ENCODE data around the gene DPT.

DPT gene

GRCh38 chr1:168697356-168698126 is 31.5 kb downstream of the DPT start:
- no peak for DNase-seq

GRCh38 chr1:168696125-168696760 is 32.8 kb downstream of the DPT start:
- no peak for DNase-seq

- no peak for DNase-seq
Observed at GRCh38 chr1:168693872-168694238, 35.2 kb downstream of the DPT start.

GRCh38 chr1:168693197-168693871 is 35.7 kb downstream of the DPT start:
- DNase-seq = no peak

- no peak for DNase-seq
Observed at GRCh38 chr1:168692472-168692871, 36.5 kb downstream of the DPT start.

- no peak for DNase-seq
Observed at GRCh38 chr1:168691541-168691940, 37.5 kb downstream of the DPT start.

GRCh38 chr1:168689726-168690602 is 39.0 kb downstream of the DPT start:
- DNase-seq = no peak

- DNase-seq = no peak
Observed at GRCh38 chr1:168689327-168689657, 39.7 kb downstream of the DPT start.

- no peak for DNase-seq
Observed at GRCh38 chr1:168688644-168689326, 40.2 kb downstream of the DPT start.

- no peak for DNase-seq
Observed at GRCh38 chr1:168687816-168688215, 41.2 kb downstream of the DPT start.

- no peak for DNase-seq
Observed at GRCh38 chr1:168686666-168687065, 42.3 kb downstream of the DPT start.

GRCh38 chr1:168683871-168684270 is 45.1 kb downstream of the DPT start:
- no peak for DNase-seq

- no peak for DNase-seq
Observed at GRCh38 chr1:168676861-168677260, 52.1 kb downstream of the DPT start.

- DNase-seq = no peak
Observed at GRCh38 chr1:168676029-168676812, 52.8 kb downstream of the DPT start.

- DNase-seq = no peak
Observed at GRCh38 chr1:168673974-168674683, 54.9 kb downstream of the DPT start.

- no peak for DNase-seq
Observed at GRCh38 chr1:168672278-168672677, 56.7 kb downstream of the DPT start.

GRCh38 chr1:168671782-168672181 is 57.2 kb downstream of the DPT start:
- no peak for DNase-seq

GRCh38 chr1:168665975-168666374 is 63.0 kb downstream of the DPT start:
- DNase-seq = no peak

- DNase-seq = no peak
Observed at GRCh38 chr1:168664069-168664834, 64.8 kb downstream of the DPT start.

- DNase-seq = no peak
Observed at GRCh38 chr1:168656485-168656884, 72.5 kb downstream of the DPT start.

Data from stimulated activated CD4-positive, alpha-beta T cell treated with anti-CD3 and anti-CD28 coated beads, Interleukin-4, amount 100 ng/mL, for 4 hours (primary cell).